Measurements from ENCODE around the gene GRID1.

DNA sequence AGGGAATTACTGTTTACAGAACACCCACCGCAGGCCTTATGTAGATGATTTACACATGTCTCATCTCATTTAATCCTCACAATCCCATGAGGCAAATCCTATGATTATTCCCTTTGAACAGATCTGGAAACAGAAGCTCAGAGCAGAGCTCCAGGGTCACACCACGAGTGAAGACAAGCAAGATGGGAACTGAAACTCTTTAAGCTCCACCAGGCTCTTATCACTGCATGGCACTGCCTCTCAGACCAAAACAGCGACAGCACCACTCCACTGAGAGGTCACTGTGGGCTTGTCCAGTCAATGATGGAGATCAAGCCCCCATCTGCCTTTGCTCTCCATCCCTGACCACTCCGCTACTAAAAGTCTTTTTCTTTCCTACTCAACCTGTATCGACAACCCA, 5.9 kb downstream of the GRID1 start:
- TF ChIP-seq YY1 (IDR thresholded peaks at IDR 0.05; ENCODE audit: insufficient read depth, insufficient read length): no peak
- no peak for TF ChIP-seq SUZ12 (IDR thresholded peaks at IDR 0.05; ENCODE audit: extremely low read depth, insufficient read depth, insufficient read length)
- TF ChIP-seq ZNF274 (IDR thresholded peaks at IDR 0.05; ENCODE audit: low read depth, low read length): no peak
